Fibroblast of mammary gland (primary cell): ENCODE measurements around the gene SH3RF3.

ENCODE experiments used
- DNase-seq: peaks from one replicate; pipeline ENCODE4 v3.0.0-alpha.2; 2010; ENCODE audit warnings: low read depth
- H3K4me3 ChIP-seq: 2 replicates; pipeline ENCODE4 v1.5.1; 2011; ENCODE audit warnings: low read depth, mild to moderate bottlenecking, low read length, moderate library complexity; ENCODE audit not compliant: control insufficient read depth
- CTCF ChIP-seq: conservative IDR thresholded peaks from 2 replicates; pipeline ENCODE4 v1.5.1; 2011; ENCODE audit warnings: low read depth, low read length, inconsistent platforms; ENCODE audit not compliant: control insufficient read depth, insufficient read depth

SH3RF3 gene

GRCh38 chr2:109189751-109190150, 60.7 kb downstream of the SH3RF3 start:
- no peak for TF ChIP-seq CTCF
- no peak overlapping the region for H3K4me3 ChIP-seq
- no peak for DNase-seq

- no peak for TF ChIP-seq CTCF
- no peak overlapping the region for H3K4me3 ChIP-seq
- no peak for DNase-seq
These were observed 65.0 kb downstream of the SH3RF3 start for GRCh38 chr2:109193807-109194619.

GRCh38 chr2:109194620-109194937, 65.6 kb downstream of the SH3RF3 start:
- no peak overlapping the region for H3K4me3 ChIP-seq
- no peak for TF ChIP-seq CTCF
- no peak for DNase-seq

- H3K4me3 ChIP-seq: no peak overlapping the region
- no peak for TF ChIP-seq CTCF
- DNase-seq: no peak
These were observed 66.4 kb downstream of the SH3RF3 start for GRCh38 chr2:109195193-109196045.

GRCh38 chr2:109196081-109196875, 67.3 kb downstream of the SH3RF3 start:
- no peak for TF ChIP-seq CTCF
- no peak overlapping the region for H3K4me3 ChIP-seq
- no peak for DNase-seq
